H9 (cell line): ENCODE measurements around the gene FBXW4. TPM values are rescaled to one million over a fixed set of nuclear protein-coding genes. Genes with fewer than 3 reads are reported as not detected.

Experiments
- DNase-seq: peaks from one replicate; pipeline ENCODE4 v3.0.0-alpha.2; 2017
- H2AFZ ChIP-seq: one replicate; pipeline ENCODE4 v1.6.1; 2013; ENCODE audit warnings: mild to moderate bottlenecking, low read length, control low read depth, moderate library complexity
- H2AK5ac ChIP-seq: 2 replicates; pipeline ENCODE4 v1.6.1; 2013; ENCODE audit warnings: low read length, control low read depth, mixed read lengths; ENCODE audit not compliant: insufficient read length
- H2BK120ac ChIP-seq: one replicate; pipeline ENCODE4 v1.6.1; 2013; ENCODE audit warnings: low read depth, mild to moderate bottlenecking, low read length, control low read depth, inconsistent platforms; ENCODE audit not compliant: poor library complexity, severe bottlenecking
- H2BK12ac ChIP-seq: 2 replicates; pipeline ENCODE4 v1.6.1; 2013; ENCODE audit warnings: low read length, control low read depth, mixed read lengths, low read depth; ENCODE audit not compliant: insufficient read length
- H2BK15ac ChIP-seq: 2 replicates; pipeline ENCODE4 v1.6.1; 2013; ENCODE audit warnings: low read depth, low read length, control low read depth
- H2BK20ac ChIP-seq: one replicate; pipeline ENCODE4 v1.6.1; 2013; ENCODE audit warnings: low read depth, mild to moderate bottlenecking, low read length, control low read depth, inconsistent platforms; ENCODE audit not compliant: poor library complexity, severe bottlenecking
- H2BK5ac ChIP-seq: 2 replicates; pipeline ENCODE4 v1.6.1; 2013; ENCODE audit warnings: low read length, control low read depth, mixed read lengths; ENCODE audit not compliant: insufficient read length
- H3K14ac ChIP-seq: 2 replicates; pipeline ENCODE4 v1.6.1; 2013; ENCODE audit warnings: low read length, control low read depth; ENCODE audit not compliant: insufficient read depth
- H3K18ac ChIP-seq: 2 replicates; pipeline ENCODE4 v1.6.1; 2013; ENCODE audit warnings: low read depth, mild to moderate bottlenecking, mixed read lengths, low read length, control low read depth; ENCODE audit not compliant: insufficient read length
- H3K23ac ChIP-seq: 2 replicates; pipeline ENCODE4 v1.6.1; 2013; ENCODE audit warnings: low read length, control low read depth, mixed read lengths, low read depth; ENCODE audit not compliant: insufficient read length
- H3K23me2 ChIP-seq: 2 replicates; pipeline ENCODE4 v1.6.1; 2013; ENCODE audit warnings: low read depth, mild to moderate bottlenecking, mixed read lengths, low read length, control low read depth; ENCODE audit not compliant: insufficient read length, poor library complexity, severe bottlenecking
- H3K27ac ChIP-seq: 2 replicates; pipeline ENCODE4 v1.5.1; 2013; ENCODE audit warnings: low read length, control low read depth, mixed read lengths, low read depth; ENCODE audit not compliant: insufficient read length
- H3K27me3 ChIP-seq: 2 replicates; pipeline ENCODE4 v1.6.1; 2013; ENCODE audit warnings: low read length, control low read depth, inconsistent platforms; ENCODE audit not compliant: insufficient read depth
- H3K4ac ChIP-seq: 2 replicates; pipeline ENCODE4 v1.6.1; 2013; ENCODE audit warnings: low read depth, mild to moderate bottlenecking, control low read depth, inconsistent platforms, low read length, moderate library complexity
- H3K4me1 ChIP-seq: 2 replicates; pipeline ENCODE4 v1.6.1; 2013; ENCODE audit warnings: low read length, control low read depth, inconsistent platforms; ENCODE audit not compliant: insufficient read depth
- H3K4me2 ChIP-seq: 2 replicates; pipeline ENCODE4 v1.6.1; 2013; ENCODE audit warnings: low read length, control low read depth, mixed read lengths; ENCODE audit not compliant: insufficient read length, insufficient read depth
- H3K56ac ChIP-seq: 2 replicates; pipeline ENCODE4 v1.6.1; 2013; ENCODE audit warnings: low read depth, mild to moderate bottlenecking, mixed read lengths, low read length, control low read depth; ENCODE audit not compliant: insufficient read length
- H3K79me1 ChIP-seq: 2 replicates; pipeline ENCODE4 v1.6.1; 2013; ENCODE audit warnings: low read depth, mild to moderate bottlenecking, moderate library complexity, low read length, control low read depth, inconsistent platforms; ENCODE audit not compliant: insufficient read depth, poor library complexity, severe bottlenecking
- H3K79me2 ChIP-seq: 2 replicates; pipeline ENCODE4 v1.6.1; 2013; ENCODE audit warnings: low read length, control low read depth, inconsistent platforms; ENCODE audit not compliant: insufficient read depth
- H3K9ac ChIP-seq: 2 replicates; pipeline ENCODE4 v1.6.1; 2013; ENCODE audit warnings: low read length, control low read depth, mixed read lengths; ENCODE audit not compliant: insufficient read length; ENCODE audit errors: extremely low read depth
- H3K9me3 ChIP-seq: one replicate; pipeline ENCODE4 v1.6.1; 2013; ENCODE audit warnings: low read depth, low read length, inconsistent platforms; ENCODE audit not compliant: control insufficient read depth
- H3T11ph ChIP-seq: one replicate; pipeline ENCODE4 v1.6.1; 2013; ENCODE audit warnings: mild to moderate bottlenecking, low read length, control low read depth, inconsistent platforms
- H4K20me1 ChIP-seq: one replicate; pipeline ENCODE4 v1.6.1; 2013; ENCODE audit not compliant: control insufficient read depth, insufficient read length, insufficient read depth
- H4K5ac ChIP-seq: 2 replicates; pipeline ENCODE4 v1.6.1; 2013; ENCODE audit warnings: low read depth, mild to moderate bottlenecking, mixed read lengths, low read length, control low read depth; ENCODE audit not compliant: insufficient read length
- H4K8ac ChIP-seq: replicated peaks from 2 replicates; pipeline ENCODE4 v1.6.1; 2013; ENCODE audit warnings: low read length, control low read depth, mixed read lengths, low read depth; ENCODE audit not compliant: insufficient read length
- H4K91ac ChIP-seq: 2 replicates; pipeline ENCODE4 v1.6.1; 2013; ENCODE audit warnings: low read depth, mild to moderate bottlenecking, moderate library complexity, mixed read lengths, low read length, control low read depth; ENCODE audit not compliant: insufficient read length
- H3K27ac Mint-ChIP-seq, 3 experiments: 2 replicates in 2 of 3; 3 replicates in 1 of 3; pipeline ENCODE4 v1.8.0; 2020 to 2021; ENCODE audit warnings: mixed read lengths in 3 of 3, mild to moderate bottlenecking in 1 of 3, moderate library complexity in 1 of 3
- H3K27me3 Mint-ChIP-seq: 2 replicates; pipeline ENCODE4 v1.8.0; 2021; ENCODE audit warnings: low read depth, mild to moderate bottlenecking, moderate library complexity, mixed read lengths
- H3K36me3 Mint-ChIP-seq, 3 experiments: 2 replicates in 2 of 3; 3 replicates in 1 of 3; pipeline ENCODE4 v1.8.0; 2020 to 2021; ENCODE audit warnings: low read depth in 3 of 3, mixed read lengths in 3 of 3; ENCODE audit not compliant: insufficient read depth in 1 of 3
- H3K4me1 Mint-ChIP-seq, 2 experiments: 2 replicates each; pipeline ENCODE4 v1.8.0; 2020; ENCODE audit warnings: mixed read lengths in 2 of 2
- H3K4me3 Mint-ChIP-seq, 2 experiments: 2 replicates in 1 of 2; 3 replicates in 1 of 2; pipeline ENCODE4 v1.8.0; 2020 to 2021; ENCODE audit warnings: mild to moderate bottlenecking in 2 of 2, mixed read lengths in 2 of 2, moderate library complexity in 1 of 2
- H3K9me3 Mint-ChIP-seq, 2 experiments: 2 replicates in 1 of 2; 3 replicates in 1 of 2; pipeline ENCODE4 v1.8.0; 2020; ENCODE audit warnings: mild to moderate bottlenecking in 2 of 2, mixed read lengths in 2 of 2, moderate library complexity in 1 of 2
- CTCF ChIP-seq: fragments of 200-600 bp; sonication (generic); conservative IDR thresholded peaks from 3 replicates; pipeline ENCODE4 v1.8.0; 2021; ENCODE audit warnings: antibody characterized with exemption, mild to moderate bottlenecking
- WGBS: extraction: QIAGEN DNeasy Blood & Tissue Kit; methylation state at CpG from one replicate; pipeline ENCODE4 v1.1.7; 2013; ENCODE audit warnings: missing lambda C conversion rate, low lambda C conversion rate, mixed read lengths; ENCODE audit not compliant: insufficient read length; ENCODE audit errors: extremely low coverage; 5-methylcytosine and 5-hydroxymethylcytosine counted together
- total RNA-seq: library from RNA; stranded (reverse); gene quantifications from 2 replicates; pipeline ENCODE4 v1.2.1, GENCODE V29; 2021

FBXW4 gene
- total RNA-seq, 1 experiment from 2014 or later, result 41.6 TPM

GRCh38 chr10:101617102-101617823 lies 77.7 kb downstream of the FBXW4 start:
- H4K91ac ChIP-seq, result no peak overlapping the region
- H2BK120ac ChIP-seq, result no peak overlapping the region
- Mint-ChIP-seq H3K27me3 (no peaks in the 10 kb centered on the region; the same call in 1 of the 2 replicates), H3K36me3 (peaks cover 0 to 9% (median 3%) of the 10 kb centered on the region in 3 experiments; a peak in 2 of 7 replicates), H3K4me1 (peaks cover 39 to 56% of the 10 kb centered on the region in 2 experiments), H3K27ac (peak overlapping the region; percentile 59 to 72 (median 65); a peak in 4 of 7 replicates), H3K9me3 (no peaks in the 10 kb centered on the region), H3K4me3 (no peak overlapping the region)
- no peak overlapping the region for H3T11ph ChIP-seq
- no peak overlapping the region for H3K14ac ChIP-seq
- no peak overlapping the region for H2BK12ac ChIP-seq
- H4K20me1 ChIP-seq, result no peaks in the 10 kb centered on the region
- no peak overlapping the region for H4K5ac ChIP-seq
- no peak overlapping the region for H2BK20ac ChIP-seq
- no peak overlapping the region for H2AK5ac ChIP-seq
- no peak overlapping the region for H3K4me2 ChIP-seq
- H2AFZ ChIP-seq, result no peak overlapping the region
- H2BK15ac ChIP-seq, result no peak overlapping the region
- no peaks in the 10 kb centered on the region for H3K79me2 ChIP-seq
- no peaks in the 10 kb centered on the region for H3K9me3 ChIP-seq
- H3K4me1 ChIP-seq, result no peaks in the 10 kb centered on the region; the same call in 1 of the 2 replicates
- no peak overlapping the region for H3K9ac ChIP-seq
- H3K4ac ChIP-seq, result no peak overlapping the region
- peak; percentile 61 for TF ChIP-seq CTCF
- no peaks in the 10 kb centered on the region for H3K27me3 ChIP-seq
- no peak overlapping the region for H4K8ac ChIP-seq
- no peaks in the 10 kb centered on the region for H3K79me1 ChIP-seq
- H3K18ac ChIP-seq, result no peak overlapping the region
- H3K23ac ChIP-seq, result no peak overlapping the region
- H3K23me2 ChIP-seq, result no peaks in the 10 kb centered on the region
- WGBS, result no CpG with 5 or more reads among the region's 8 CpGs
- no peak for DNase-seq
- H3K56ac ChIP-seq, result no peak overlapping the region
- H3K27ac ChIP-seq, result no peak overlapping the region
- H2BK5ac ChIP-seq, result no peak overlapping the region
